ENCODE data around the gene CAV1. TPM values are rescaled to one million over a fixed set of nuclear protein-coding genes. Genes with fewer than 3 reads are reported as not detected.
"Not testable (repeated sequence)": the region's sequence is repeated elsewhere in the genome, so short reads cannot be mapped to it uniquely, and the experiment has no call there.

CAV1 gene
- 298 TPM for total RNA-seq (ENCODE audit: insufficient read depth, low replicate concordance)

DNA sequence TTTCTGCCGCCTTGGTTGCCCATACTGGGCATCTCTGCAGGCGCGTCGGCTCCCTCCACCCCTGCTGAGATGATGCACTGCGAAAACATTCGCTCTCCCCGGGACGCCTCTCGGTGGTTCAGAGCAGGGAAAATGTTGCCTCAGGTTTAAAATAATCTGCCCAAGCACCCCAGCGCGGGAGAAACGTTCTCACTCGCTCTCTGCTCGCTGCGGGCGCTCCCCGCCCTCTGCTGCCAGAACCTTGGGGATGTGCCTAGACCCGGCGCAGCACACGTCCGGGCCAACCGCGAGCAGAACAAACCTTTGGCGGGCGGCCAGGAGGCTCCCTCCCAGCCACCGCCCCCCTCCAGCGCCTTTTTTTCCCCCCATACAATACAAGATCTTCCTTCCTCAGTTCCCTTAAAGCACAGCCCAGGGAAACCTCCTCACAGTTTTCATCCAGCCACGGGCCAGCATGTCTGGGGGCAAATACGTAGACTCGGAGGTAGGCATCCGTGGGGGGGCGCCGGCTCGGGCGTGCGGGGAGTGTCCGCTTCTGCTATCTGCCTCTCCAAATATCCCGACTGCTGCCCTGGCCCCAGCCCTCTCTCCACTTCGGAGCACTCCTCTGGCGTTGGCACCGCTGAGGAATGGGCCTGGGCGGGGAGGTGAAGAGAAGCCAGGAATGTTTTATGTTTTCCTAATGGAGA lies at the start of gene CAV1:
Gene CAV1, plus strand, starts transcription at position 428 of the 689 bp plus-strand sequence. Its CDS starts 27 bp downstream, at position 455.
- peak; percentile 91 for DNase-seq (ENCODE audit: low spot score)

GRCh38 chr7:116477625-116478024 lies 47.2 kb upstream of the CAV1 start:
- DNase-seq (ENCODE audit: low spot score): no peak

DNA sequence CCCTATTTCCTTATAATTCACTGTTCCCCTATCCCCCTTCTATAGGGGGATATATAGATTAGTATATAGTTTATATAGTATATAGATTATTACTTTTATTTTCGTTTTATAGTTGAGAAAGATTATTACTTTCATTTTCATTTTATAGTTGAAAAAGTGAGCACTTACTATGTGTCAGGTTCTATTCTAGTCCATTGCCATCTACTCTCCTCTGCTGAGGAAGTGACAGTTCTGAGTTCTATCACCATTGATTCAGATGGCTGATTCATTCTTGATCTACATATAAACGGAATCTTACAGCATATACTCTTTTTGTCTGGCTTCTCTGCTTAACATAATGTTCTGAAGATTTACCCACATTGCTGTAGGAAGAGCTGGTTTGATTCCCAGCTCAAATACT lies 46.0 kb upstream of the CAV1 start:
- DNase-seq (ENCODE audit: low spot score): no peak

DNA sequence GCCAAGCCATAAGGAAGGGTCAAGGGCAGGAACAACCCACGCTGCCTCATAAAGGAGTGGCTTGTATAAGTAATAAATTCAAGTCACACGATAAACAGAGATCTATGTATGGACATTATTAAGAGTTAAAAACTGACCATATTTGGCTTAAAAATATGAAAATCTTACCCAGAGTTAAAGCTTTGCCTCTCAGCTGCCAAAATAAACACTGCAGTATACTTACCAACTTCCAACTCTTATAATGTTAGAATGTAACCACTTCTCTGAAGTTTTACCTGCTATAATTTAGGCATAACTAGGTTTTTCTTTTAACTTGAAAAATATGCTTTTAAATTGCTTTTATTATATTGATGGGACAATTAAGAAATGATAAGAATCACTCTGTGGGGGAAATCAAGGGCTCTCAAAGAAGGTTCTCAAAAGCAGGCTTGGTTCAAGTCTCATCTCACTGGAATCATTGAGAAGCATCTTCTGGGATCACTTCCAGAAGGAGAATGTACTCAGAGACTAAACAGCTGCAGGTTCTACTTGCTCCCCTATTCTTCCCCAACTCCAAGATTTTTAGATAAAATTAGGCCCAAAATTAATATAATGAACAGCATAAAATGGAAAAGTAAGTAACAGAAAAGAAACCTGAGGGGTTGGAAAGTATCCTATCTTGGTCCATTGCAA lies 41.4 kb upstream of the CAV1 start:
- DNase-seq (ENCODE audit: low spot score): peak; percentile 29

GRCh38 chr7:116484389-116484788 lies 40.4 kb upstream of the CAV1 start:
- DNase-seq (ENCODE audit: low spot score): not testable (repeated sequence)

DNA sequence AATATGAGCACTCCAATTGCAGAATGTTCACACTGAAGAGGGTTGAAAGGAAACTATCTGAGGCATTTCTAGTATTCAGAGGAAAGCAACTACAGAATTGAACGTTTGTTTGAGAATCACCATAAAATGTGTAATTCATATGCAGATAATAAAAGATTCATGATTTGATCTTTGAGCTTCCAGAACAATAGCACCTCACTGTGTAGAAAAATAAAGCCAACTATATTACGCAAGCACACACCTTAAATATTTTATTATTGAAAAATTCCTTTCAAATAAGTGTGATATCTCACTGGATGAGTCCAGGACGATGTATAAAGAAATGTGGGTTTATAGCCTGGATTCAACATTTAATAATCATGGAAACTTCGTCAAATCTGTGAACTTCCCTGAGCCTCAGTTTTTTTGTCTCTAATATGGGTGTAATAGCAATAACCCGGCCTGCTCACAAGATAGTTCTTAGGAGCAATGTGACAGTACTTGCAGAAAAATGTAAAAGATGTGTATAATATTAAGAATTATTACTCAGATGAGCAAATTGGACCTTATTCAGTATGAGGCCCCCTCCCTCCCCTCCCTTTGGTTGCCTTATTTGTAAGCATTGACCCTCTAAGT lies 36.8 kb upstream of the CAV1 start:
- DNase-seq (ENCODE audit: low spot score): no peak

DNA sequence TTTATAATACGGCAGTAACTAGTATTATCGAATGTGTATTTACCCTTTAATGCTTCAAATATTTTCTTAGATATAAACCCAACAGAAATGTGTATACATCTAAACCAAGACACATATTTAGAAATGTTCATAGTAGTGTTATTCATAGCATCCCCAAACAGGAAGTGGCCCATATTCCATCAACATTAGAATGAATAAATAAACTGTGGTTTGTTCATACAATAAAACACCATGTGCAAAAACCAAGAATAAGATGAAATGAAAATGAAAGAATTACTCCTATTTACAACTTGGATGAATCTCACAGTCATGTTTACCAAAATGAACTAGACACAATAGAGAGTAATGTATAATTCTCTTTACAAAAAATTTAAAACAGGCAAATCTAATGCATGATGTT lies 34.5 kb upstream of the CAV1 start:
- DNase-seq (ENCODE audit: low spot score): no peak

DNA sequence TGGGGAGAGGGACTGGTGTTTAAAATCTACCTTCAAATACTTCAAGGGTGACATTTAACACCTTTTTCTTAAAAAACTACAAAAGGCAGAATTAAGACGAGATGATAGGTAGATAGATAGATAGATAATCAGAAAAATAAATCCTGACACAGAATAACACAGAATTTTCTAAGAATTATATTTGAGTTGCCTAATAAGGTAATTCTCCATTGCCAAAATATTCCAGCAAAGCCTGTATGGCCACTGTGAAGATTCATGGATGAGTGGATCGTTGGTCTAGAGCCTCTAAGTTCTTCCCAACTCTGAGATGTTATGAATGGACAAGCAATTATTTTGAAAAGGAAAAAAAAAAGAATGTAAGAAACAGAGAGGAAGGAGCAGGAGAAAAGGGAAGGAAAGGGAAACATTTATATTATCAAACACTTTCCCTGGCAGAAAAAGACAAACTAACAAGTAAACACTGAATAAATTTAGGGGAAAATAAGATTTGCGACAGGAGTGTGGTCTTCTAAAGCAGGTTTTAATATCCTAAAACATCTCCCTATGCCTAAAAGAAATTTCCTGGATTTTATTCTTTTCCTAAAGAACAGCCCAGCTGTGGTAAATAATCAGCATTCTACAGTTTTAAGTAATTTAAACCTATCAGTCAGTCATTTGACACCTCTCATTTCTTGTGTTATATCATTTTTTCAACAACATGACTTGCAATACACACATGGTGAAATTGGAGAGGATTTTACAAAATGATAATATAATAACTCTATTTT lies 32.8 kb upstream of the CAV1 start:
- no peak for DNase-seq (ENCODE audit: low spot score)

- no peak for DNase-seq (ENCODE audit: low spot score)
These were observed 32.2 kb upstream of the CAV1 start for GRCh38 chr7:116492654-116493109.

- DNase-seq (ENCODE audit: low spot score): peak; percentile 48
These were observed 31.4 kb upstream of the CAV1 start for GRCh38 chr7:116493449-116493848.

GRCh38 chr7:116494472-116494871 lies 30.4 kb upstream of the CAV1 start:
- DNase-seq (ENCODE audit: low spot score): no peak

DNA sequence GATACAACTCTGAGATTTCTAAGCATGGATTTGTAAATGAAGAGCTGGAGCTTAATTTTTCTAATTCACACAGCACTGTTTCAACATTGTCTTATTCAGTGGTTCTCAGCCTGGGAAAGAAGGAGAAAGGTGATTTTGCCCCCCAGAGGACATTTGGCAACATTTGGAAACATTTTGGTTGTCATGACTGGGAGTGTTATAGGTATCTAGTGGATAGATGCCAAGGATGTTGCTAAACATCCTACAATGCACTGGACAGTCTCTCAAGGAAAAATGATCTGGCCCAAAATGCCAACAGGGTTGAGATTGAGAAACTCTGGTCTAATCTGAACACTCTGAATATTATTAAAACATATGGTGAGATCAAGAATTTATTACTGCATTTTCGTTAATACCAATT lies 29.1 kb upstream of the CAV1 start:
- no peak for DNase-seq (ENCODE audit: low spot score)

- DNase-seq (ENCODE audit: low spot score): no peak
These were observed 28.2 kb upstream of the CAV1 start for GRCh38 chr7:116496653-116497052.

DNA sequence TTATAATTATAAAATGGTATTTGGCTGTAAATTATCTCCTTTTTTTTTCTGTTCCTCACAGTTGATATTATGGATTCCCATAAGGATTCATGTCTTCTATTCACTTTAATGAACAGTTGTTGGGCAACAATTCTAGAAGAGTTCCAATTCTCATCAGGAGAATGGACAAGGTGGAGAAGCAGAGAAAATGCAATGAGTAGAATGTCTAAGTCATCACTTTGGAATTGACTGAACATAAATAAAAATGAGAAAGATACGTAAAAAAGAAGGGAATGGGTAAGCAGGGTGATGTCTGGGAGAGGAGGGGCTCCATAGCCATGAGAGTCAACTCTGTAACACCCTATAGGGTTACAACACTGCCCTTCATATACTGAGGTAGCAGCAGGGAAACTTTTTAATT lies 27.1 kb upstream of the CAV1 start:
- no peak for DNase-seq (ENCODE audit: low spot score)

GRCh38 chr7:116499168-116500077 lies 25.4 kb upstream of the CAV1 start, which contains the start of gene CAV2:
Gene CAV2 (plus strand): TSS chr7:116499738. CDS start chr7:116499782, 44 bp downstream.
- DNase-seq (ENCODE audit: low spot score): peak; percentile 78

GRCh38 chr7:116500078-116500853 lies 24.6 kb upstream of the CAV1 start:
- peak; percentile 65 for DNase-seq (ENCODE audit: low spot score)

DNA sequence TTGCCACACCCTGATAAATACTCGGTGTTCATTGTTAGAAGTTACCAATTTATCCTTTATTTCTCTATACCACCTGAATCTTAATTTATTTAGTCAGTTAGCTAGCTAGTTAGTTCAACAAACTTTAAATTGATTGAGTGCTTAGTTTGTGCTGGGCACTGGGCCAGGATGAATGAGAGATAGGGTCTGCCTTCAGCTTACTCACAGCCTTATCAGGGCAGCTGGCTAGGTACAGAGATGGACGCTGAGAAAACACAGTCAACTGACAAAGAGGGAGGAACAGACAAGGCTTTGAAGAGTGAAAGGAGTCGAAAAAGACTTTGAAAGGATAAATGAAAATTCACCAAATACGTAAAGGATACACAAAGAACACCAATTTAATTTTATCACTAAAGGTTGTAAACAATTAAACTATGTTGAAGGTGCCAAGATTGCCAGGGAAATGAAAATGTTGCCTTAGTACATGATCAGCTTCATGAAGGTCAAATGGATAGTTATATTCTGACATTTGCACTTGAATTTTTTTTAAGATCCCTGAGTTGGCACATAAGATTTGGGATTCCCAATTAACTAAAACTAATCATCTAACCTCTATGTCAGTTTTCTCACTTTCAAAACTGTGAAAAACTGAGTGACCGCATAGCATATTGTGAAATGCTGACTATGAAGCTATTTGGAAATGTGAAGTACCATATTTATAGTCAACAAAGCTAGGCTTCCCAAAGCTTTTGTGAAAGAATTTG lies 23.2 kb upstream of the CAV1 start:
- peak; percentile 57 for DNase-seq (ENCODE audit: low spot score)

DNA sequence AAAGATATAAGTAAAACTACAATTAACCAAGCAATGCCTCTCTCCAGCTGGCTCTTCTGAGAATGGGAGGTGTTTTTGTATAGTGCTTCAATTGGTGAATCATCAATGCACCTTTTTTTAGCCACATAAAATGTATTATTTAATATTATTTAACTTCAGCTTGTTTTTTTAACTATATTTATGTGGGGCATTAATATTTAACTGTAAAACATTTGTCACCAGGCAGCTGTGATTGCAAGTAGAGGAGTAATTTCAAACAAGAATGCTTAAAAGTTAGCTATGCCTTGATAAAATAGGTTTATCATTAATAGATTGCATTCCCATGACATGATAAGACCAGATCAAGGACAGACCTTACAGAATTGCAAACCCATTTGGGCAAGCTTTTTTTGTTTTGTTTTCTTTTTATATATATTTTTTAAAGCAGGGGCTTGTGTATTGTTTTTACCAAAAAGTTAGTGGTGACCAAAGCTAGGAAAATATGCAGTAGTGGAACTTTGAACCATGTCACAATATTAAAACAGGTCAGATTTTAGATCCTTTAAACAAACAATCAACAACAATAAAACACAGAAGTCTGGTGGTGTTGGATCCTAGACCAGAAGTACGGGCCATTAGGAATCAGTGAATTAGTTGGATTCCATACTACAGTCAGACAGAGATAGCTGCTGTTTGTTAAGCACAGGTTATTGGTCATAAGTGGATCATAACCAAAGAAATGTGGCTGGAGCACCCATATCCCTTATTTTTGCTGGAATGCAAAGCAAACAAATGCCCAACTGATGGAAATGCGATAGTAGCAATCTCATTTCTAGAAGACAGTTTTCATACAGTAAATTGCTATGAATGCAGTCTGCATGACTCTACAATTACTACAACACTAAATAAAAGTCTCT lies 22.4 kb upstream of the CAV1 start:
- DNase-seq (ENCODE audit: low spot score): no peak

All from umbilical cord (tissue), 2 donors.